Activated naive CD8-positive, alpha-beta T cell treated with anti-CD3 and anti-CD28 coated beads, Interleukin-2, amount 10 ng/mL, durations not matched to agents 7 days and 5 days (primary cell): ENCODE data around the gene UVSSA. TPM values are rescaled to one million over a fixed set of nuclear protein-coding genes. Genes with fewer than 3 reads are reported as not detected.
"Not testable (repeated sequence)": the region's sequence is repeated elsewhere in the genome, so short reads cannot be mapped to it uniquely, and the experiment has no call there.

ENCODE experiments used
- ATAC-seq: fragments of 150-1000 bp; cut with Tn5 transposase; one replicate; pipeline ENCODE4 v1.10.0; 2021; ENCODE audit warnings: low read depth, moderate library complexity
- POLR2A ChIA-PET: fragments of 350-600 bp; sonication (Branson Sonifier 250); formaldehyde crosslinking; loops from one replicate; lab custom pipeline; 2021; ENCODE audit warnings: antibody characterized with exemption; lab: Charles Lee
- DNase-seq: peaks from one replicate; pipeline ENCODE4 v3.0.0; 2021
- H3K27ac Mint-ChIP-seq: one replicate; pipeline ENCODE4 v1.8.0; 2022; ENCODE audit warnings: mild to moderate bottlenecking, mixed read lengths
- H3K27me3 Mint-ChIP-seq: one replicate; pipeline ENCODE4 v1.8.0; 2022; ENCODE audit warnings: mild to moderate bottlenecking, moderate library complexity, mixed read lengths
- H3K36me3 Mint-ChIP-seq: one replicate; pipeline ENCODE4 v1.8.0; 2021; ENCODE audit warnings: mild to moderate bottlenecking, mixed read lengths
- H3K4me1 Mint-ChIP-seq: one replicate; pipeline ENCODE4 v1.8.0; 2021; ENCODE audit warnings: mixed read lengths
- H3K4me3 Mint-ChIP-seq: one replicate; pipeline ENCODE4 v1.8.0; 2022; ENCODE audit warnings: mild to moderate bottlenecking, moderate library complexity, mixed read lengths
- H3K9me3 Mint-ChIP-seq: one replicate; pipeline ENCODE4 v1.8.0; 2021; ENCODE audit warnings: mixed read lengths
- total RNA-seq, 2 experiments: library from RNA; stranded (reverse); gene quantifications; one replicate each; pipeline ENCODE4 v1.2.3, GENCODE V29; 2021

UVSSA gene
- total RNA-seq, 2 experiments from 2014 or later = 30.0 to 30.9 TPM

GRCh38 chr4:1394554-1395388 lies 47.8 kb downstream of the UVSSA start:
- ATAC-seq, H3K27ac Mint-ChIP-seq, H3K27me3 Mint-ChIP-seq, H3K4me1 Mint-ChIP-seq, H3K9me3 Mint-ChIP-seq, H3K4me3 Mint-ChIP-seq, POLR2A ChIA-PET: not testable (repeated sequence)
- peak; percentile 4 for DNase-seq
- H3K36me3 Mint-ChIP-seq = peaks cover 14% of the 10 kb centered on the region

- POLR2A ChIA-PET, H3K27me3 Mint-ChIP-seq, H3K9me3 Mint-ChIP-seq, H3K4me1 Mint-ChIP-seq, H3K27ac Mint-ChIP-seq, ATAC-seq, DNase-seq, H3K4me3 Mint-ChIP-seq: not testable (repeated sequence)
- peaks cover 14% of the 10 kb centered on the region for H3K36me3 Mint-ChIP-seq
Observed at GRCh38 chr4:1395389-1395820, 48.4 kb downstream of the UVSSA start.

GRCh38 chr4:1395941-1396805 lies 49.2 kb downstream of the UVSSA start:
- POLR2A ChIA-PET = interaction anchor here (0.6 kb wide), 1 partner anchor 195 kb away, joined by 3 read pairs; no protein-coding TSS in a partner anchor
- peaks cover 4% of the 10 kb centered on the region for H3K27me3 Mint-ChIP-seq
- no peak overlapping the region for H3K4me3 Mint-ChIP-seq
- no peak for ATAC-seq
- H3K9me3 Mint-ChIP-seq = peaks cover 7% of the 10 kb centered on the region
- peak; percentile 7 for DNase-seq
- no peaks in the 10 kb centered on the region for H3K4me1 Mint-ChIP-seq
- H3K27ac Mint-ChIP-seq = no peak overlapping the region
- peaks cover 14% of the 10 kb centered on the region for H3K36me3 Mint-ChIP-seq

- no peak for ATAC-seq
- Mint-ChIP-seq H3K9me3 (peaks cover 7% of the 10 kb centered on the region), H3K4me3 (no peak overlapping the region), H3K27me3 (peaks cover 6% of the 10 kb centered on the region), H3K27ac (no peak overlapping the region), H3K36me3 (peaks cover 14% of the 10 kb centered on the region), H3K4me1 (no peaks in the 10 kb centered on the region)
- peak; percentile 9 for DNase-seq
- POLR2A ChIA-PET = interaction anchor here (0.6 kb wide), 1 partner anchor 195 kb away, joined by 3 read pairs; no protein-coding TSS in a partner anchor
Observed at GRCh38 chr4:1396806-1397455, 49.9 kb downstream of the UVSSA start.

- peak; percentile 12 for DNase-seq
- no peak for ATAC-seq
- H3K27me3 Mint-ChIP-seq = peaks cover 16% of the 10 kb centered on the region
- H3K36me3 Mint-ChIP-seq = peaks cover 9% of the 10 kb centered on the region
- H3K9me3 Mint-ChIP-seq = peaks cover 7% of the 10 kb centered on the region
- no peak overlapping the region for H3K4me3 Mint-ChIP-seq
- no peak overlapping the region for H3K27ac Mint-ChIP-seq
- no peaks in the 10 kb centered on the region for H3K4me1 Mint-ChIP-seq
- POLR2A ChIA-PET = no interaction called here
Observed at GRCh38 chr4:1398681-1399507, 51.9 kb downstream of the UVSSA start.

GRCh38 chr4:1399508-1400190 lies 52.6 kb downstream of the UVSSA start:
- no peak overlapping the region for H3K4me3 Mint-ChIP-seq
- no peak for DNase-seq
- POLR2A ChIA-PET = no interaction called here
- H3K27me3 Mint-ChIP-seq = peaks cover 17% of the 10 kb centered on the region
- no peak for ATAC-seq
- H3K27ac Mint-ChIP-seq = no peak overlapping the region
- H3K9me3 Mint-ChIP-seq = peaks cover 5% of the 10 kb centered on the region
- peaks cover 4% of the 10 kb centered on the region for H3K36me3 Mint-ChIP-seq
- no peaks in the 10 kb centered on the region for H3K4me1 Mint-ChIP-seq

- POLR2A ChIA-PET = no interaction called here
- peaks cover 20% of the 10 kb centered on the region for H3K27me3 Mint-ChIP-seq
Observed at GRCh38 chr4:1400191-1400805, 53.3 kb downstream of the UVSSA start.

GRCh38 chr4:1400831-1401408 lies 53.9 kb downstream of the UVSSA start:
- POLR2A ChIA-PET = no interaction called here
- no peak for ATAC-seq
- Mint-ChIP-seq H3K36me3 (peaks cover 4% of the 10 kb centered on the region), H3K9me3 (peaks cover 4% of the 10 kb centered on the region), H3K27ac (no peak overlapping the region), H3K27me3 (peaks cover 21% of the 10 kb centered on the region), H3K4me3 (no peak overlapping the region), H3K4me1 (peaks cover 2% of the 10 kb centered on the region)
- no peak for DNase-seq

More at GRCh38 chr4:1400191-1400805, 53.3 kb downstream of the UVSSA start:
- no peak overlapping the region for H3K27ac Mint-ChIP-seq
- H3K4me3 Mint-ChIP-seq = no peak overlapping the region
- peaks cover 5% of the 10 kb centered on the region for H3K36me3 Mint-ChIP-seq
- DNase-seq (no peak), ATAC-seq (no peak)
- peaks cover 1% of the 10 kb centered on the region for H3K4me1 Mint-ChIP-seq
- peaks cover 6% of the 10 kb centered on the region for H3K9me3 Mint-ChIP-seq

GRCh38 chr4:1401409-1402020 lies 54.5 kb downstream of the UVSSA start:
- peaks cover 21% of the 10 kb centered on the region for H3K27me3 Mint-ChIP-seq
- H3K4me3 Mint-ChIP-seq = no peak overlapping the region
- DNase-seq = no peak
- H3K27ac Mint-ChIP-seq = no peak overlapping the region
- peaks cover 4% of the 10 kb centered on the region for H3K36me3 Mint-ChIP-seq
- ATAC-seq = no peak
- peaks cover 4% of the 10 kb centered on the region for H3K9me3 Mint-ChIP-seq
- H3K4me1 Mint-ChIP-seq = peaks cover 2% of the 10 kb centered on the region
- POLR2A ChIA-PET = no interaction called here

GRCh38 chr4:1402021-1402515 lies 55.1 kb downstream of the UVSSA start:
- H3K4me3 Mint-ChIP-seq = no peak overlapping the region
- POLR2A ChIA-PET = no interaction called here
- H3K36me3 Mint-ChIP-seq = peaks cover 2% of the 10 kb centered on the region
- ATAC-seq (no peak), DNase-seq (peak; percentile 25)
- H3K4me1 Mint-ChIP-seq = peaks cover 2% of the 10 kb centered on the region
- peaks cover 2% of the 10 kb centered on the region for H3K9me3 Mint-ChIP-seq
- no peak overlapping the region for H3K27ac Mint-ChIP-seq
- H3K27me3 Mint-ChIP-seq = peaks cover 21% of the 10 kb centered on the region

GRCh38 chr4:1402516-1403091 lies 55.6 kb downstream of the UVSSA start:
- Mint-ChIP-seq H3K36me3 (peaks cover 2% of the 10 kb centered on the region), H3K9me3 (peaks cover 2% of the 10 kb centered on the region), H3K4me3 (no peak overlapping the region), H3K27me3 (peaks cover 25% of the 10 kb centered on the region), H3K27ac (peak overlapping the region; percentile 64), H3K4me1 (peaks cover 5% of the 10 kb centered on the region)
- DNase-seq (peak; percentile 41), ATAC-seq (no peak)
- POLR2A ChIA-PET = no interaction called here
